Cerebellar cortex (tissue), 1 donor: ENCODE measurements around the gene XRN2.
"Not testable (repeated sequence)": the region's sequence is repeated elsewhere in the genome, so short reads cannot be mapped to it uniquely, and the experiment has no call there.

Experiments used
- DNase-seq: peaks from one replicate; pipeline ENCODE4 v3.0.0-alpha.2; 2015; ENCODE audit warnings: low spot score

Gene XRN2

DNA sequence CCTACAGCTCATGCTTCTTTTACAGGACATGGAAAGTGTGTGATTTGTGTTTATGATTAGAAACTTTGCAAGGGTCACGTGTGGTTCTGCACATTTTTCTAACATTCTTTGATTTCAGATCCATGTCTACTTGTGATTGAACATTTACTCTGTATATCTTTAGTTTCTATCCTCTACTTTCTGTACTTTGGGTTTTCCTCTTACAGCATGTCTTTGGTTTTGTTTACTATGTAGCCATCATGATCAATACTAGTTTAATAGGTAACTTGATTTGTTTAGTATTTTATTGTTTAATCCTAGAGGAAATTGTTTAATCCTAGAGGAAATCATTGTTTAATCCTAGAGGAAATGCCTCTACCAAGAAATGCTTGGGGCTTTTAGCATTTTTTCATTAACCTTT is 41.8 kb downstream of the XRN2 start:
- no peak for DNase-seq

DNA sequence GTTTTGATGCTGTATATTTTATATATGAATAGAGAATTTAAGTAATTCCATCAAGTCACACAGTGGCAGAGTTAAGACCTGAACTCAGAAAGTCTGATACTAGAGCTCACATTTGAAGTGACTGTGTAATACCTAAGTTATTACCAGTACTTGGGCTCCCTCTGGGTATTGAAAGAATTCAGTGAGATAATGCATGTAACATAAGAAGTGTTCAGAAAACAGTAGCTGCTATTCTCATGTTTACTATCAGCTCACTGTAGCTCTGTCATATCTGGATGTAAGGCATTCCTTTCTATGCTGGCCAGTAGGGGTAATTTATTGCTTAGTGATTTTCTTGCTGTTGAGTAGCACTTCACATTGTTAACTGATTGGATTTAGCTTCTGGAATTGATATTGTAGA is 49.6 kb downstream of the XRN2 start:
- DNase-seq: no peak

DNA sequence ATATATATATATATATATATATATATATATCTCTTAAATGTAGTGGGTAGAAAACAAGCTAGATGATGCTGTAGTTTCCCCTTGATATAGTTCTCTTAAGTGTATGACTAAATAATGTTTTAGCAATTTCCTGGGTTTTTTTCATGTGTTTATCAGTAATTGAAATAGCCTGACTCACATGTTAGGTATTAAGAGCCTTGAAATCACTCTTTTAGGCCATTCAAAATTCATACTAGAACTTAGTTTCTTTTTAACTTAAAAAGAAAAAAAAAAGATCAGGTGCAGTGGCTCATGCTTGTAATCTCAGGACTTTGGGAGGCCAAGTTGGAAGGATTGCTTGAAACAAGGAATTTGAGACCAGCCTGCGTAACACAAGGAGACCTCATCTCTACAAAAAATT is 50.1 kb downstream of the XRN2 start:
- DNase-seq: no peak

DNA sequence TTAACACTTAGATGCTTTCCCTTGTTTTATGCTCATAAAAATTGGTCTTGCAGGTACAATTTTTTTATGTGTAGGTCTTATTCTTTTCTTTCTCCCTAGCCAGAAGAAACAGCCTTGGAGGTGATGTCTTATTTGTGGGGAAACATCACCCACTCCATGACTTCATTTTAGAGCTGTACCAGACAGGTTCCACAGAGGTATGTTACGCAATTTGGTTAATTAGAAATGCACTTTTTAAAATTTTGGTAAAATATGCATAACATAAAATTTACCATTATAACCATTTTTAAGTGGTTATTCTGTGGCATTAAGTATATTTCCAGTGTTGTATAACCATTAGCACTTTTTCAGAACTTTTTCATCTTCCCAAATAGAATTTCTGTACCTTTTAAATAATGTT is 52.9 kb downstream of the XRN2 start:
- DNase-seq: no peak

DNA sequence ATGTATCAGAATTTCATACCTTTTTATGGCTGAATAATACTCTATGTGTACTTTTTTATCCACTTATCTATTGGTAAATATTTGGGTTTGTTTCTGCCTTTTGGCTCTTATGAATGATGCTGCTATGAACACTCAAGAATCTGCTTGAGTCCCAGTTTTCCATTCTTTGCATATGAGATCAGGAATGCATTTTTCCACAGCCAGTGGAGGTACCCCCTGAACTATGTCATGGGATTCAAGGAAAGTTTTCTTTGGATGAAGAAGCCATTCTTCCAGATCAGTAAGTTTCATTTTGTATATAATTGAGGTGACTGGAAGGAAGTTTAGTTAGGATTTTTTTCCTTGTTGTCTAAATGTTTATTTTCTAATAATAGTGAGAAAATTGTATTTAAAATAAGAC is 53.3 kb downstream of the XRN2 start:
- DNase-seq: no peak

DNA sequence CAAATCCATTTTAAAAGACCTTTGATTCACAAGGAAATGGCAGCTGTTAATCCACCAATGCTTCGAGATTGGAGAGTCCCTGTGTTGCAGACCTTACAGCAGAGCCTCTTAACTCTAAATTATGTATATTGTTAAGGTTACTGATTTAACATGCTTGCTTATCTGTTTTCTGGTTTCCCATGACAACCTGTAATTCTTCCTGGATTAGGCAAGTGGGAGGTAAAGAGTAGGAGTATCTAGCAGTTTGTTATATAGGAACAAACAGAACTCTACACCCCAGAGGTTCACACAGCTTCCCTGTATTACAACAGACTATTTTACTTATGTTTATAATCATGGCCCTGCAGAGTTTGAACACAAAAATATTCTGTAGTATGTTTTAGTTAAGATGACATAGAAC is 54.7 kb downstream of the XRN2 start:
- no peak for DNase-seq

DNA sequence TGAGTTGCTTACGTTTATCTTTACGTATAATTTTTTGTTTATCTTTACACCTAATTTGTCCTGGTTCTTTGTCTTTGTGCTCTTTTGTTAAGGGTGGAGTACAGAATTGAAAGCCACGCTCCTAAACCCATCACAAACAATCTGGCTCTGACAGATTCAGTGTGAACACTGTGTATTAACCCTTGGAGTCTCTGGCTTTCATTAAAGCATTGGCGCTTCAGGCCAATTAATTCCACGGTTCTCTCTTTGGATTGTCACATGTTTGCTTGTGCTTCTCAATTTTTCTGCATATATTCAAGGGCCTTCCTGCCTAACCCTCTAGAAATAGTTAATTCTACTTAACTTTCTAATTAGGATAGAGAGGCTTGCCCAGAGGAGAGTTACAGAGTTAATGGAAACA is 55.6 kb downstream of the XRN2 start:
- no peak for DNase-seq

DNA sequence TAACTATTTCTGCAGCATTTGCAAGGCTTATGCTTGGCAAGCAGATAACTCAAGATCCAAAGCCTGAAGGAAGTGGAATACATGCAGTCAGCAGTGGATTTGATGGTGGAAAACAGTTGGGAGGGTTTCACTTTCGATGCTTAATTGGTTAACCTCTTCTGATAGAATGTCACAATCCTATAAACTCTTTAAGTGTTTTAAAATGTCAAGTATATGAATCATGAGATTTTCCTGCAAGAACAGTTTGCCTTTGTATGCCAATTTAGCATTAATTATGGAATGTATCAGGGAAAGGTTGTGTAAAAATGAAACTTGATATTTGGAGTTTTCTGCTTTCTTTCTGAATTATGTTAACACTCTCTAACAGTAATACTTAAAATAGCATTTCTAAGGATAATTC is 57.6 kb downstream of the XRN2 start:
- no peak for DNase-seq

DNA sequence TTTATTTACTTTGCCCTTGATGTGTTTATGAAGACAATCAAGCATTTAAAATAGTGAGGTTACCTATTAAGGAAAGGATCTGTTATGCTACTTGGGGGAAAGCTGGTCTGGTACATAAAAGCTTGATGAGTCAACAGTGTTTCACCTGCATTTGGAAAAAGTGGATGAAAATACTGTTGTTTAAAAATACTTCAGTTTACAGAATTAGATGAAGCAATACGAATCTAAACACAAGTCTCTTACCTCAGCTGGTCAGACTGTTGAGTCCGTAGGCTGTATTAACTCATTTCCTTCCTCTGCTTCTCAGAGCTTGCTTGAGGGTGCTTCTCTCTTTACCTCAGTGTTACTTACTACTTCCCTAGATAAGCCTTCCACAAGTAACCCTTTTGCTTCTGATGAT is 58.1 kb downstream of the XRN2 start:
- DNase-seq: no peak

DNA sequence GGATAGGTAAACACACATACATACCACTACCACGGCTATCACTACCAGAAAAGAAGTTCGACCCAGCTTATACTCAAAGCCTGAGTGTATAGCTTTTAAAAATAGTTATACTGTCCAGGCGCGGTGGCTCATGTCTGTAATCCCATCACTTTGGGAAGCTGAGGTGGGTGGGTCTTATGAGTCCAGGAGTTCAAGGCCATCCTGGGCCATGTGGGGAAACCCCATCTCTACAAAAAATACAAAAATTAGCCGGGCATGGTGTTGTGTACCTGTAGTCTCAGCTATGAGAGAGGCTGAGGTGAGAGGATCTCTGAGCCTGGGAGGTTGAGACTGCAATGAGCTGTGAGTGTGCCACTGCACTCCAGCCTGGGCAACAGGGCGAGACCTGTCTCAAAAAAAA is 61.3 kb downstream of the XRN2 start:
- DNase-seq: no peak

DNA sequence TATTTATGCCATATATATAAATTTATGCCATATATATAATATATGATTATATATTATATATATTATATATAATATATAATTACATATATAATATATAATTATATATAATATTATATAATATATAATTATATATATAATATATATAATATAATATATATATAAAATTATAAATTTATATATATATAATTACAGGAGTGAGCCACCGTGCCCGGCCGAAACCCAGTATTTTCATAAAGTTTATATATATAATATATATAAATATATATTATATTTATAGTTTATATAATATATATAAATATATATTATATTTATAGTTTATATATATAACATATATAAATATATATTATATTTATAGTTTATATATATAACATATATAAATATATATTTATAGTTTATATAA is 62.6 kb downstream of the XRN2 start:
- no peak for DNase-seq

DNA sequence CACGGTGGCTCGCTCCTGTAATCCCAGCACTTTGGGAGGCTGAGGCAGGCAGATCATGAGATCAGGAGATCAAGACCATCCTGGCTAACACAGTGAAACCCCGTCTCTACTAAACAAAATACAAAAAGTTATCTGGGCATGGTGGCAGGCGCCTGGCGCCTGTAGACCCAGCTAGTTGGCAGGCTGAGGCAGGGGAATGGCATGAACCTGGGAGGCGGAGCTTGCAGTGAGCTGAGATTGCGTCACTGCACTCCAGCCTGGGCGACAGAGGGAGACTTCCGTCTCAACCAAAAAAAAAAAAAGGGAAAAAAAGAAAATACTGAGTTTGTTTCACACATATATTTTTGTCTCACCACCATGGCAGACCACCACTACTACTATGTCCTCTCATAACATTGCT is 63.1 kb downstream of the XRN2 start:
- DNase-seq: not testable (repeated sequence)

DNA sequence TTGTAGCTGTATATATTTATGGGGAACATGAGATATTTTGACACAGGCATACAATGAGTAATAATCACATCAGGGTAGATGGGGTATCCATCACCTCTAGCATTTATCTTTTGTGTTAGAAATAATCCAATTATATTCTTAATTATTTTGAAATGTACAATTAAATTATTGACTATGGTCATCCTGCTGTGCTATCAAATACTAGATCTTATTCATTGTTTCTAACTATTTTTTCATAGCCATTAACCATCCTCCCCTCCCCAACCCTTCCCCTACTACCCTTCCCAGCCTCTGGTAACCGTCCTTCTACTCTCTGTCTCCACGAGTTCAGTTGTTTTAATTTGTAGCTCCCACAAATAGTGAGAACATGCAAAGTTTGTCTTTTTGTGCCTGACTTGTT is 65.7 kb downstream of the XRN2 start:
- DNase-seq: no peak

DNA sequence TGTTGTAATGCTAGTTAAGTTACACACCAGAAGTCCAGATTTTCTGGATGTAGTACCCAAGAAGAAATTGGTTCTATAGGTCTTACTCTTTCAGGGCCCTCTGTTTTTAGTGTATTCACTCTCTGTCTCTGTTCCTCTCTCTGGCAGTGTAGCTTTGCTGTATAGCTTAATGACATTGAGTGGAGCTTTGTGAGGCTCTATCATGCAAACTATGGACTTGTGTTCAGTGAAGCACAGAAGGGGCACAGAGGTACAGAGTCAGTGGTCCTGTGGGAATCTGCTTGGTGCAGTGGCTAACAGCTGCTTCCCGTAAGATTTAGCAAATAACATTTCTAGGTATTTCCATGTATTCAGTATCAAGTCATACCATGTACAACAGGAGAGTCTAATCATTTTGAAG is 68.1 kb downstream of the XRN2 start:
- DNase-seq: no peak

DNA sequence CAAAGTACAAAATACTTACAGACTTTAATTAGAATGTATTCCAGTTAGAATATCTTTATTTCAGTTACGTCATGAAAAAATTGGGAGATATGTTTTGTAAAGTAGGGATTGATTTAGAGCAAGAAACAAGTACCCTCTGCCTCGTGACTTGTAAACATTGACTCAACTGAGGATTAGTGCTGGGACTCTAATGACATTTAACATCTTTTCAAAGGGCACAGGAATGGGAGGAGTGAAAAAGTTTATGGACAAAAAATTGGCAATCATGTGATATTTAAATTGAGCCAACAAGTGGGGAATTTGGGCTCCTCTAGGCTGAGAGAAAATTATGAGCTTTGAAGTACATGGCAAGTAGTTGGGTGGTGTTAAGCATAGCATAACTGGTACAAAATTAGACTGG is 68.9 kb downstream of the XRN2 start:
- no peak for DNase-seq

DNA sequence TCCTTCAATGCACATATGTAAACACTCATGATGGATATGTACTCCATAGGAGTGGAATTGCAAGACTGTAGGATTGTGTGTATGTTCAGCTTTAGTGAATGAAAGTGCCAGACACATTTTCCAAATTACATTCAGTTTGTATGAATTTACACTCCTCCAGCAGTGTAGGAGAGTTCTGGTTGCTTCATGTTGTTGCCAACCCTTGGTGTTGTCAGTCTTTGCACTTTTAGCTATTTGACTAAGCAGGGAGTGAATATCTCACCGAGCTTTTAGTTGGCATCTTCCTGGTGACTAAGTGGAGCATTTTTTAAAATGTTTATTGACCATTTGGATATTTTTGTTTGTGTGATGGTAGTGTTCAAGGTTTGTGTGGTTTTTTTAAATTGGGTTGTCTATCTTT is 70.3 kb downstream of the XRN2 start:
- no peak for DNase-seq

DNA sequence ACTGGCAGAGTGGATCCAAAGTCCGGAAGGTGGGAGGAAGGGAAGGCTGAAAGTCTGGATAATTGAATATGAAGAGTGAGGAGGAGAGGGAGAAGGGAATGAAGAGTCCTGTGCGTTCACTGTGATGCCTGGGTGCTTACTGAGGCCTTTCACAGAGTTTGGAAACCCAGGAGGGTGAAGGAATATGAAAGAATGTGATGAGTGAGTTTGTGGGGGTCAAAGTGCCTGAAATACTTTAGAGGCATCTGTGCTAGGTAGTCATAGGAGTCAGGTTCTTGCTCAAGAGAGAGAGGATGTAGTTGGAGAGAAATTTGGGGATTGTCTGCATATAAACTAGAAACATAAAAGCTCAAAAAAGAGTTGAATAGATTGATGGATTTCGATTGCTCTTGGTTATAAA is 73.5 kb downstream of the XRN2 start:
- no peak for DNase-seq

DNA sequence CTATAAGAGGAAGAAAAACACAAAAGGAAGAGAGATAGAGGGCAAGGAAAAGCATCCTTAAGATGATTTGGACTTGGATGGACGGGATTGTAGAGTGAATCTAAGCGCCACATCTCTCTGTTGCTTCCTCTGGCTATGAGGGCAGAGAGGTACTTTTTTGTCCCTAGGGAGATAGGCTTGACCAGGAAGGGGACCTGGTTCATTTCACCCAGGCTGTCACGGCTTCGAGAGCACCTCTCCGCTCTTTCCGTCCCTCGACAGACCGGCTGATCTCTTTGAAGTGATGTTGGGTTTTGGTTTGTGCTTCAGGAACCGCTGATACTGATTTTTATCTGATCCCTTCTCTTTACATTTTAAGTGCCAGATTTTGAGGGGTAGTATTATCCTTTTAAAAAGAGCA is 74.6 kb downstream of the XRN2 start:
- no peak for DNase-seq

DNA sequence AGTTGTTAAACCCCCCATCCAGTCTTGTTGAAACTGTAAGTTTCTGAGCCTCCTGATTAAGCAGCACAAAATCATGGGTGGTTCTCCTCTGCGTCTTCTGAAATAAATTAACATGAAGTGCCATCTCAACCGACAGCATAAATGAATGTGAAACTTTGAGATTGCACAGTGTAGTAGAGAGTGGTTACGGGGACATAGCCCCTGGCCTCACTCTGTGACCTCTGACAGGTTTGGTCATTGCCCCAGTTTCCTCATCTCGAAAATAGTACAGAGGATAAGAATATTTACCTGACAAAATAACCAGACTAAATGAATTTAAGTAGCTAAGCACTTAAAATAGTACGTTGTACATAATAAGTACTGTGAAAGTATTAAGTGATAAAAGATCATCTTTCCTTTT is 75.1 kb downstream of the XRN2 start:
- DNase-seq: no peak

DNA sequence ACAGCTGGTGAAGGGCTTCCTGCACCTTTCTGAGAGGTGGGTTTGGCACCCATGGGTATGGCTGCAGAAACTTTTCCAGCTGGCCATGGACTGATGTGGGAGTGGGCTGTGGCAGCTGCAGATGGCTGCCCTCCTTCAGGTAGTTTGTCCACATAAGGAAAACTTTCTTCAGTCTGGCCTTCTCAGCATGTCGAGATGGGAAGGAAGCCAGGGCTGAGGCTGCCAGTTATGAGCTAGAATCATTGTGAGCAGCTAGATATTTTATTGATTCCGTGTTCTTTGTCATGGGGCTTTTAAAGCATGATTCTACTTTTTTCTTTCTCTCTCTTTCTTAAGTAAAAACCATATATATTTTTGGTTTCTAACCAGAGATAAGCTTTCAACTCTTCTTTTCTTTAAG is 77.6 kb downstream of the XRN2 start:
- no peak for DNase-seq

DNA sequence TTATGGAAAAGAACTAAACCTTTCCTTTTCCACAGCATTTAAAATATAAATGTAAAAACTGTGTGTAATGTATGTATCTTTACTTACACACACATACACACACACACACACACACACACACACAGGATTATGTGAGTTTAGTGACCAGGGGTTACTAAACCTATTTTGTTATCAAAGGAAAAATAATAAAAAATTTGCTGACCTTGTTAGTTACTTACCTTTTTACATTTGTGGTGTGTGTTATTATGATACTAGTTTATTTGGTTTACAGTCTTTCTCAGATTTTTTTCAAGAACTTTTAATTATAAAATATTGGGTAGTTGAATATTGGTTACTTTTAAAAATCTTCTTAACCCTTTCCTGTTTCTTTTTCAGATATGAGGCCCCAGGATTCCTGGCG is 78.5 kb downstream of the XRN2 start:
- no peak for DNase-seq

DNA sequence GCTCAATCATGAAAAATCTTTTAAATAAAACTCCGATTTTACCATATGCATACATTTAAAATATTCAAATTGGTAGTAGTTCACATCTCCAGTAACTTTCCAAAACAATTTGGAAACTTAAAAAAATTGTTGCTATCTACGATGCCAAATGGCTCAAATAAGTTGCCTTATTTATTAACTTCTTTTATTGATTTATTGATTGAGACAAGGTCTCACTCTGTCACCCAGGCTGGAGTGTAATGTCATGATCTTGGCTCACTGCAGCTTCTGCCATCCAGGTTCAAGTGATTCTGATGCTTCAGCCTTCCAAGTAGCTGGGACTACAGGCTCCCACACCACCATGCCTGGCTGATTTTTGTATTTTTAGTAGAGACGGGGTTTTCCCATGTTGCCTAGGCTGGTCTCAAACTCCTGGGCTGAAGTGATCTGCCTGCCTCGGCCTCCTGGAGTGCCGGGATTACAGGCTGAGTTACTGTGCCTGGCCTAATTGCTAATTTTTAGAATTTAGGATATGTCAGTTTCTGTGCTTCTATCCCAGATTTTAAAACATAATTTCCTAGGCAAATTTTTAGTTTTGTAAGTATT is 81.3 kb downstream of the XRN2 start:
- no peak for DNase-seq

DNA sequence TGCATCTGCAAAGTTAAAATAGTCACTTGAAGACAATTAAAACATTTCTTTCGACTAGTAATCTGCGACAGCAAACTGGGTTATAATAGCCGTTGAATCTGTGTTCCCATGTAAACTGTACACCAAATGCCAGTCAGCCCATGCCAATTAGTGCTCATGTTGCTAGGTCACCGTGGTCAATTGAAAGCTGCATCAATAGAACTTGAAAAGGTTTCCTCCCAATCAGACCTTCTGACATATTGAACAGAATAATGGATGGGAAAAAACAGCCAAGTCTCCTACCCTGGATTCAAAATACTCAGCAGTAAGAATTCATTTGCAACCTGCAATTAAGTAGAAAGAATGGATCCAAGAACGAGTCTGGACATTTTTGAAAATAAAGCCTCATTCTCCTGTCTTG is 83.0 kb downstream of the XRN2 start:
- DNase-seq: no peak

DNA sequence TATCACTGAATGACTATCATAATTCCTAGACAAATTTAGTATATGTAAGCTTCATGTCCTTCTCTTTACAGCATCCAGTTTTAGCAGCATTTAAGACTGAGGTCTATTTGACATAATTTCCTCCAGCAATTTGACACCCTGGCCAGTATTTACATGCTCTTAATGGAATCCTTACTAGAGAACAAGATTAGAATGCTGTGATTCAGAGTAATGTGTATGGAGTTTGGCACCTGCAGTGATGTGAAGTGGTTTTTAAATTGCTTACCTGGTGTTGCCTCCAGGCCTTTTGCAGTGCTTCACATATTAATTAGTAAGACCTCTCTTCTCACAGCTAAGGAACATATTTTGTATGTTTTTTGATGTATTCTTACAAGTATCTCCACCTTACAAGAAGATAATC is 84.4 kb downstream of the XRN2 start:
- no peak for DNase-seq

DNA sequence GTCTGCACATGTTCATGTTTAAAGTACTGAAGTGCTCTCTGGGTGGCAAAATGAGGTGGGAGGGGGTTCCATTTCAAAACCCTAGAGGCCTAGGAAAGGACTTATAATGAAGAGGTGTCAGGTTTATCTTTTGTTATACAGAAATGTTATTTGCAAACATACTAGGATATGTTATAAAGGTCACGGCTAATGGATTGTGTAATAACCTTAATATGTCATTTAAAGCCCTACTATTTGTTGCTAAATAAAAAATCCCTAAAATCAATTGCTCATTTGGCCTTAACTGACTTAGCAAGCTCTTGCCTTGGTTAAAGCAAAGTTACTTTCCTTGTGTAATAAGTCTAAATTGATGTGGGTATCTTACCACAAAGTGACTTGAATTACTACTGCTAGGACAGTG is 85.4 kb downstream of the XRN2 start:
- no peak for DNase-seq
